Sigmoid colon (tissue), 7 donors: Measurements from ENCODE around the gene KLHL12. TPM values are rescaled to one million over a fixed set of nuclear protein-coding genes. Genes with fewer than 3 reads are reported as not detected.

Experiments used
- DNase-seq: peaks from one replicate; pipeline ENCODE4 v3.0.0-alpha.2; 2019
- H3K27ac ChIP-seq, 4 donors: fragments of 200-600 bp; sonication (generic); one replicate each; pipeline ENCODE4 v1.5.1; 2016 to 2019; ENCODE audit warnings: mild to moderate bottlenecking in 1 of 4
- H3K27me3 ChIP-seq, 3 donors: fragments of 200-600 bp; sonication (generic); one replicate each; pipeline ENCODE4 v1.5.1; 2019; ENCODE audit warnings: mild to moderate bottlenecking in 1 of 3
- H3K36me3 ChIP-seq, 4 donors: fragments of 200-600 bp; sonication (generic); one replicate each; pipeline ENCODE4 v1.5.1; 2016 to 2019
- H3K4me1 ChIP-seq, 4 donors: fragments of 200-600 bp; sonication (generic); one replicate each; pipeline ENCODE4 v1.5.1; 2017 to 2019
- H3K4me3 ChIP-seq, 4 donors: fragments of 200-600 bp; sonication (generic); one replicate each; pipeline ENCODE4 v1.5.1; 2017 to 2019; ENCODE audit warnings: mild to moderate bottlenecking in 2 of 4, moderate library complexity in 1 of 4
- H3K9me3 ChIP-seq, 4 donors: fragments of 200-600 bp in 3 of 4; sonication (generic) in 3 of 4; one replicate each; pipeline versions ENCODE4 v1.5.1 to v1.6.1; 2013 to 2019
- CTCF ChIP-seq, 4 experiments: fragments of 450-650 bp in 3 of 4; fragments of 200-600 bp in 1 of 4; IDR thresholded peaks; one replicate each; pipeline ENCODE4 v1.5.1; 2016 to 2019; ENCODE audit warnings: antibody characterized with exemption in 4 of 4, mild to moderate bottlenecking in 3 of 4, moderate library complexity in 2 of 4
- EP300 ChIP-seq, 4 donors: sonication (generic); formaldehyde crosslinking; IDR thresholded peaks; one replicate each; pipeline ENCODE4 v1.6.1; 2017; ENCODE audit warnings: antibody characterized with exemption in 4 of 4
- POLR2A ChIP-seq, 2 donors: fragments of 450-650 bp; IDR thresholded peaks; one replicate each; pipeline ENCODE4 v1.6.1; 2016; ENCODE audit warnings: antibody characterized with exemption in 2 of 2, mild to moderate bottlenecking in 2 of 2, moderate library complexity in 2 of 2
- POLR2AphosphoS5 ChIP-seq, 4 donors: sonication (generic); formaldehyde crosslinking; IDR thresholded peaks; one replicate each; pipeline ENCODE4 v1.6.1; 2017; ENCODE audit warnings: antibody characterized with exemption in 4 of 4
- WGBS, 2 donors: extraction: QIAGEN DNeasy Blood & Tissue Kit; methylation state at CpG; one replicate each; pipeline ENCODE4 v1.1.7; 2013; 5-methylcytosine and 5-hydroxymethylcytosine counted together
- intact Hi-C: fragments of 100-400 bp; cut with DNase I; formaldehyde crosslinking; loops from one replicate; pipeline ENCODE4 v1.15.1; 2023
- polyA plus RNA-seq, 3 donors: library from polyadenylated mRNA; stranded (reverse); fragments of 200-250 nt; gene quantifications; one replicate each; pipeline ENCODE4 v1.2.3, GENCODE V29; 2013
- total RNA-seq, 4 donors: library from RNA; depleted of rRNA; stranded (reverse); fragments of >200 nt; gene quantifications; one replicate each; pipeline ENCODE4 v1.1.0, GENCODE V29; 2016
- donor health status: healthy with polysubstance abuse.
- donor health status: Bipolar disorder and iron deficiency.
- donor health status: healthy.

The KLHL12 gene
- total and polyA plus RNA-seq, 7 donors = 12.9 to 27.0 (median 18.3) TPM

GRCh38 chr1:202968895-202969295 is 41.9 kb upstream of the KLHL12 start:
- H3K27ac ChIP-seq = peak overlapping the region in 1 of 4 donors; percentile 96
- no peak overlapping the region for H3K4me3 ChIP-seq
- WGBS, 2 donors = 14 to 21% methylated on average over 5 of the region's 5 CpGs
- H3K36me3 ChIP-seq = peaks cover 0 to 9% (median 0%) of the 10 kb centered on the region in 4 donors
- H3K9me3 ChIP-seq = no peaks in the 10 kb centered on the region
- DNase-seq = peak; percentile 74
- no peaks in the 10 kb centered on the region for H3K27me3 ChIP-seq
- intact Hi-C loops = loop anchor here (2.0 kb wide), 1 partner anchor 38 kb away; the partner anchor contains the start of gene TMEM183A
- peak; percentile 31 to 52 (median 35) for TF ChIP-seq CTCF (IDR thresholded peaks at IDR 0.05)
- TF ChIP-seq POLR2A (IDR thresholded peaks at IDR 0.05) = no peak
- peak in 2 of 4 donors; percentile 20 to 29 for TF ChIP-seq POLR2AphosphoS5 (IDR thresholded peaks at IDR 0.05)
- peaks cover 0 to 29% (median 16%) of the 10 kb centered on the region in 4 donors for H3K4me1 ChIP-seq

GRCh38 chr1:202968351-202968750 is 41.3 kb upstream of the KLHL12 start:
- no peak for DNase-seq
- Histone ChIP-seq H3K4me3 (peak overlapping the region in 2 of 4 donors; percentile 90 to 97), H3K9me3 (no peaks in the 10 kb centered on the region), H3K4me1 (peaks cover 0 to 29% (median 16%) of the 10 kb centered on the region in 4 donors), H3K27ac (peak overlapping the region; percentile 87 to 96 (median 92)), H3K27me3 (no peaks in the 10 kb centered on the region), H3K36me3 (peaks cover 0 to 14% (median 2%) of the 10 kb centered on the region in 4 donors)
- intact Hi-C loops = loop anchor here (2.0 kb wide), 1 partner anchor 38 kb away; the partner anchor contains the start of gene TMEM183A
- WGBS, 2 donors = 57% methylated on average over 3 of the region's 3 CpGs
- TF ChIP-seq POLR2AphosphoS5 (IDR thresholded peaks at IDR 0.05) (no peak), CTCF (IDR thresholded peaks at IDR 0.05) (no peak), EP300 (IDR thresholded peaks at IDR 0.05) (no peak), POLR2A (IDR thresholded peaks at IDR 0.05) (no peak)

DNA sequence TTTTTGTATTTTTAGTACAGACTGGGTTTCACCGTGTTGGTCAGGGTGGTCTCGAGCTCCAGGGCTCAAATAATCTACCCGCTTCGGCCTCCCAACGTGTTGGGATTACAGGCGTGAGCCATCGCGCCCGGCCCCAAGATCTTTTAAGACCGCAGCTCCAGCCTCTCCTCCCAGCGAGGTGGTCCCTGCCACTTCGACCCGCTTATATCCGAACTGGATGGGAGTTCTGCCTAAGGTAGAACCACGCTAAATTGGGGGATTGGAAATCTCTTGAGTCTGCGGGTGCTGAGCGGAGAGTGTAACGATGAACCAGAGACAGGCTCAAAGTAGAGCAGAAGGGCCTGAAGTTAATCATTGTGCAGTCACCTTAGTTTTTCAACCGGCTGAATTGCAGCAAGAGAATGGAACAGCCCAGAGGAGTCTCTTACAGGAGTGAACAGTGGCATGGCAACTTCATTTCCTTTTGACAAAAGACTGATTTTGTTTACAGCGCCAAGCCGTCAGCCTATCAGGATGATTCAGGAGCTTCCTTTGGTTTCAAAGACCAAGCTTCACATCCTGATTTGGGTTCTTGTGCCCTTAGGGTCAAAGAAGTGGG is 40.7 kb upstream of the KLHL12 start:
- 3 to 5% methylated on average over 21 of the region's 21 CpGs for WGBS, 2 donors
- intact Hi-C loops = loop anchor here (2.0 kb wide), 1 partner anchor 39 kb away; the partner anchor contains the start of gene TMEM183A
- no peak for DNase-seq
- Histone ChIP-seq H3K36me3 (peaks cover 0 to 20% (median 4%) of the 10 kb centered on the region in 4 donors), H3K4me1 (peaks cover 0 to 29% (median 16%) of the 10 kb centered on the region in 4 donors), H3K9me3 (no peaks in the 10 kb centered on the region), H3K4me3 (peak overlapping the region; percentile 69 to 97 (median 83)), H3K27me3 (no peaks in the 10 kb centered on the region), H3K27ac (peak overlapping the region; percentile 87 to 96 (median 92))
- no peak for TF ChIP-seq CTCF (IDR thresholded peaks at IDR 0.05)
- no peak for TF ChIP-seq POLR2A (IDR thresholded peaks at IDR 0.05)
- TF ChIP-seq EP300 (IDR thresholded peaks at IDR 0.05) = no peak
- TF ChIP-seq POLR2AphosphoS5 (IDR thresholded peaks at IDR 0.05) = no peak

DNA sequence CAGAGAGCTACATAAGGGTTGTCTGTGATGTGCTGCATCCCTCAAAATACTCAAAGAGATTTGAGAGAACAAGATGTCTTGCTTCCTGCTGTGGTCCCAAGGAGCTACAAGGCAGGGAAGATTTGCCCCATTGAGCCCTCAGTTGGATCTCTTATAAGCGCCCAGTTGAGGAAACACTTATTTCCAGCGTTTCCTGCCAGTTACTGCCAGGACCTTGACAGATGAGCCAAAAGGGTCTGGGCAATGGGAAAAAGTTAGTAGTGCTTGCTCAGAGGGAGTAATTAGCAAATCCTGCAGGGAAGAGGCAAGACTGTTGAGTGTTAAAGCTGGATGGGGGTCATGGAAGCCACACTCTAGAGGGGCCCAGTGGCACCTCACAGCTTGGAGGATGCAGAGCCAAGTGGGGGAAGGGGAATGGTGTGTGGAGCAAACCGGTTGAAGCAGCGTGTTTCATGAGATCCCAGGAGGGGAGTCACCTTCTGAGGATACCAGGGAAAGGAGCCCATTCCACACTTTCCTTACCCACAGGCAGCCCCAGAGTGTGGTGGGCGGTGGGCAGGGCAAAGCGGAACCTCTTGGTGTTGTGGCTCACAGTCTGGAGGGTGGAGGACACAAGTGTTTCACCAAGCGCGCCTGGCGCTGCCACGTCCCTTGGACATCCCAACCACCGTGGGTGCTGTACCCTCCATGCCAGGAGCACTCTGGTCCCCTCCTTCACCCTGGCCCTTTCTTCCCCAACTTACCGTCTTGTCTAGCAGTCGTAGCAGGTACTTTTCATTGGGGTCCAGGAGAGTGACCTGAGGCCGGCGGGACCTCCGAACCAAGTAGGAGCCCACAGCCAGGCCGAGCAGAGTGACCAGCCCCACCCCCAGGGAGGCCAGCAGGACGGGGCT is 39.2 kb upstream of the KLHL12 start:
- H3K36me3 ChIP-seq = peaks cover 0 to 35% (median 4%) of the 10 kb centered on the region in 4 donors
- DNase-seq = no peak
- peak overlapping the region; percentile 69 to 97 (median 83) for H3K4me3 ChIP-seq
- H3K9me3 ChIP-seq = no peaks in the 10 kb centered on the region
- intact Hi-C loops = no loop called here
- WGBS, 2 donors = 46 to 55% methylated on average over 18 of the region's 18 CpGs
- H3K27ac ChIP-seq = peak overlapping the region; percentile 87 to 96 (median 92)
- peaks cover 0 to 29% (median 16%) of the 10 kb centered on the region in 4 donors for H3K4me1 ChIP-seq
- TF ChIP-seq POLR2A (IDR thresholded peaks at IDR 0.05) = no peak
- H3K27me3 ChIP-seq = no peaks in the 10 kb centered on the region

- Histone ChIP-seq H3K4me1 (peaks cover 0 to 29% (median 16%) of the 10 kb centered on the region in 4 donors), H3K36me3 (peaks cover 0 to 39% (median 4%) of the 10 kb centered on the region in 4 donors), H3K27me3 (no peaks in the 10 kb centered on the region), H3K9me3 (no peaks in the 10 kb centered on the region), H3K4me3 (no peak overlapping the region), H3K27ac (no peak overlapping the region)
- WGBS, 2 donors = 92 to 94% methylated on average over 3 of the region's 3 CpGs
- DNase-seq = no peak
- TF ChIP-seq CTCF (IDR thresholded peaks at IDR 0.05) = no peak
- no peak for TF ChIP-seq EP300 (IDR thresholded peaks at IDR 0.05)
- TF ChIP-seq POLR2AphosphoS5 (IDR thresholded peaks at IDR 0.05) = no peak
- no peak for TF ChIP-seq POLR2A (IDR thresholded peaks at IDR 0.05)
- intact Hi-C loops = loop anchor here (2.0 kb wide), 1 partner anchor 157 kb away; the partner anchor contains the start of gene KDM5B
Measured at GRCh38 chr1:202965422-202965821, 38.4 kb upstream of the KLHL12 start.
